GM23248 (cell line): ENCODE results near the gene SNX32.

Experiments
- EZH2 ChIP-seq: fragments of 200-600 bp; sonication (generic); IDR thresholded peaks from 2 replicates; pipeline ENCODE4 v1.6.1; 2018; ENCODE audit warnings: antibody characterized with exemption, mild to moderate bottlenecking; ENCODE audit not compliant: insufficient read depth, poor library complexity, severe bottlenecking
- EZH2phosphoT487 ChIP-seq: fragments of 200-600 bp; sonication (generic); IDR thresholded peaks from 2 replicates; pipeline ENCODE4 v1.6.1; 2018; ENCODE audit warnings: antibody characterized with exemption, moderate library complexity, mild to moderate bottlenecking, low read depth; ENCODE audit not compliant: insufficient read depth

DNA sequence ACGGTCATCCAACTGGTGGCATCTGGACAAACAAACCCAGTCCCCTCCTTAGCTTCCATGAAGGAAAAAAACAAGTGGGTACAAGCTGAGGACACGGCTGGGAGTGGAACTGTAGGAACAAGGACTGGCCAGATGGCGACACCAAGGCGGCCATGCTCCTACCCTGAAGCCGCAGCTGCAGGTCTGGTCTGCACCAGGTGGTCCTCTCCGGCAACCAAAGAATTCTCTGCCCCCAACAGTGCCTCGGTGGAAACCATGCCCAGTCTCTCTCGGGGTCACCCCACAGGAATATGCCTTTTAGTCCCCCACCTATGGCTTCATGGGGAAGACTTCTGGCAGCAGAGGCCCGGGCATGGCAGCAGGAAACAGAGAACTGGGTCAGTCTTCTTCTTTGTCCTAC lies 24.3 kb upstream of the SNX32 start:
- TF ChIP-seq EZH2 (no peak), EZH2phosphoT487 (no peak)
